GM21717 (cell line): Measurements from ENCODE around the gene COX4I1.

Experiments
- ATAC-seq: cut with Tn5 transposase; IDR thresholded peaks from one replicate; pipeline ENCODE4 v1.9.1; 2021; ENCODE audit warnings: mild to moderate bottlenecking, moderate library complexity; ENCODE audit not compliant: unreplicated experiment

COX4I1 gene

DNA sequence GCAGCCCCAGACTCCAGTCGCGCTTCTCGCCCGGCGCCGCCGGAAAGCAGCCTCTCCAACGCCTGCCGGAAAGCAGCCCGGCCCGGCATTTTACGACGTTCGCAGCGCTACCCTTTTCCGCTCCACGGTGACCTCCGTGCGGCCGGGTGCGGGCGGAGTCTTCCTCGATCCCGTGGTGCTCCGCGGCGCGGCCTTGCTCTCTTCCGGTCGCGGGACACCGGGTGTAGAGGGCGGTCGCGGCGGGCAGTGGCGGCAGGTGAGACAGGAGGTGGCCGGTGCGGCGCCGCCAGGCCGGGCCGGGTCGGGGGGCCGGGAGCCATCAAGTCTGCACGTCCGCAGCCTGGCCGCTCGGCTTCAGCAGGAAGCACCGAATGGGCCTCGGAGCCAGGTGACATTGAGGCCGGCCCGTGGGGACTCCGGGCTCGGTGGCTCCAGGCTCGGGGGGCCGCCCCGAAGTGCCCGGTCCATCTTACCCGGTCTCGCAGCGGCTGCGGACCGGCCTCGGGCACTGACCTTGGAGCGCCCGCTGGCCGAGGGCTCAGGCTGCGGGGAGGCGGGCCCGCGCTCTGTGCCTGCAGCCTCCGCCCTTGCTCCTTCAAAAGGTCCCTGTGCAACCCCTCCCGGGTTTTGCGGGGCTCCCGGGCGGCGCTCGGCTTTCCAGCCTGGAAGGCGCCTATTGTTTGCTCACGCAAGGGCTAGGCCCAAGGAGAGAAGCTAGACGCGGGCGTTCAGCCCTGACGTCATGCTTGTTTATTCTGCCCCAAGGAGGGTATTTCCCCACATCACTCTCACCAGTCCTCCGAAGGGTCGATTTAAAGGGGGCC, at the start of gene COX4I1, which contains the start of gene EMC8:
COX4I1 (plus strand) TSS at position 199 of the 824 bp plus-strand sequence. CDS start 1,511 bp downstream, outside the sequence.
EMC8 (minus strand) TSS at position 48 of the 824 bp plus-strand sequence. CDS start 249 bp downstream, outside the sequence.
- ATAC-seq: peak; percentile 79

DNA sequence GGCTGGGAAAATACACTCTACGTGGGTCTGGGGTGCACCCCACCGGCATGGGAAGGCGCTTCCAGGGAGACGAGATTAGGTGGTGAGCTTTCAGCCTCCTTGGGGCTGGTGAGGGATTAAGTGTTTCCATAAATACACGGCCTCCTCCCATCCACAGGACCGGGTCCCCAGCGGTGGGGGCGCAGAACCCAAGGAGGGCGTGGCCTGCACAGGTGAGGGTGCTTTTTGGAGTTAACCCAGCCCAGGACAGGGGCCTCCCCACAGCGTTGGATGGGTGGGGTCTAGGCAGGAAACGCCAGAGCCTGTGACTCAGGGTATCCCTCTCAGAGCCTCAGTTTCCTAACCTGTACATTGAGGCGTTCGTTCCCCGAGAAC, 49.7 kb upstream of the COX4I1 start:
- no peak for ATAC-seq

DNA sequence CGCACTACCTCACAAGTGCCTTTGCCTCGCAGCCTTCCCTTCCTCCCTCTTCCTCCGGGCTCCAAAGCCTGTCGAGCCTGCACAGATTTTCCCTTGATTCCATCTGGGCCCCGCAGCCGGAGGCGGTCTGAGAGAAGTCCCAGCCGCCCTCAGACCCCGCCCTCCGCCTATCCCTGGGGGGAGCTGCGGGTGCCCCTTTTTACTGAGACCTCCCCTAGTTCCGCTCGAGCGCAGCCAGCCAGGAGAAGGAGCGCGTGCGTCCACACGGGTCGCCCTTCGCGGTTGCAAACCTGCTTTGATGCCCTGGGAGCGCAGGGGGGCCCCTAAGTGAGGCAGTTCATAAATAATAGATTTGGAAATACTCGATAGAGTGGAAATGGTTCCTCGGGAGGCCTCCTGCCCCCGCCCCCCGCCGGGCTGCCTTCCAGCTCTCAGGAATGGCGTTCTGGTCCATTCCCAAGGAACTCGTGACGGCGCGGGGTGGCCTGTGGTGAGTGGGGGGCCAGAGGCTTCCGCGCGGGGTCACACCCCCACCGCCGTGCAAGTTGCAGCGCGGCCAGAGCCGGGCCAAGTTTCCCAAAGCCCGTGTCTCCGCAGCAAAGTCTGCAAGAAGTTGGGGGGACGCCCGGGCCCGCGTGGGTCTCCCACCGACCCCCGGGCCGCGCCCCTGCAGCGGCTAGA, 49.2 kb upstream of the COX4I1 start:
- no peak for ATAC-seq

DNA sequence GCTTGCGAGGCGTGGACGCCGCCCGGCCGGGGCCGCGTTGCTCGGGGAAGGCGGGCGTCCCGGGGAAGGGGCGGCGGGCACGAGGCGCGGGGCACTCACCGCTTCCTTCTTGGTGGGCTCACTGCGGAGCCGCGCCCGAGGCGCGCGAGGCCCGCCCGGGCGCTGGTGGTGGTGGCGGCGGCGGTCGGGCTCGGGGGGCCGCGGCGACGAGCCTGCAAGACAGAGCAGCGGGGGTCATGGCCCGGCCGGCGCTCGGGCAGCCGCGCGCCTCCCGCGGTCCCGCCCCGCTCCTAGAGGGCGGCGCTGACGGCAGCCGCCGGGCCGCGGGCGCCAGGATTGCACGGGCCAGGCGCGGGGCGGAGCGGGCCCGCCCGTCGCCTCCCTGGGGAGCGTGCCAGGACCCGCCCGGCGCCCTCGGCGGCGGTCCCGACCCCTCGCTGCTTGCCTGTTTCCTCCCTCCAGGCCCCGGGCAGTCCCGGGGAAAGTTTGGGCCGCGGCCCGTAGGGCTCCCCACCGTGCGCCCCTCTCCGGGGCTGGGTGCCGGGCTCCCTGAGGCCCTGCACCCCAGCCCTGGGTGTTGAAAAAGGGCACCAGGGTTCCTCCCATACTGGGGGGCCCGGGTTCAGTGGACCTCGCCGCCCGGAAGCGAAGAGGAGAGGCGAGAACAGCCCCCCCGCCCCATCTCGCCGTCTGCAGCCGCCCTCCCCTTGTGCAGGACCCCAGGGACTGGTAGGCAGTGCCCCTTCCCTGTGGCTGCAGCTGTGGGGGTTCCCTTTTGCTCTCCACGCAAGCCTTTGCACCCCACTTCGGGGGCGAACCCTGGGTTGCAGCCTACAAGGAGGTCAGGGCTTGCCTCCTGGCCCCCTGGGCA, 48.4 kb upstream of the COX4I1 start, which contains the start of gene C16orf74:
C16orf74 (minus strand) TSS at position 270 of the 871 bp plus-strand sequence. CDS start 15,879 bp downstream, outside the sequence.
- ATAC-seq: peak; percentile 39

DNA sequence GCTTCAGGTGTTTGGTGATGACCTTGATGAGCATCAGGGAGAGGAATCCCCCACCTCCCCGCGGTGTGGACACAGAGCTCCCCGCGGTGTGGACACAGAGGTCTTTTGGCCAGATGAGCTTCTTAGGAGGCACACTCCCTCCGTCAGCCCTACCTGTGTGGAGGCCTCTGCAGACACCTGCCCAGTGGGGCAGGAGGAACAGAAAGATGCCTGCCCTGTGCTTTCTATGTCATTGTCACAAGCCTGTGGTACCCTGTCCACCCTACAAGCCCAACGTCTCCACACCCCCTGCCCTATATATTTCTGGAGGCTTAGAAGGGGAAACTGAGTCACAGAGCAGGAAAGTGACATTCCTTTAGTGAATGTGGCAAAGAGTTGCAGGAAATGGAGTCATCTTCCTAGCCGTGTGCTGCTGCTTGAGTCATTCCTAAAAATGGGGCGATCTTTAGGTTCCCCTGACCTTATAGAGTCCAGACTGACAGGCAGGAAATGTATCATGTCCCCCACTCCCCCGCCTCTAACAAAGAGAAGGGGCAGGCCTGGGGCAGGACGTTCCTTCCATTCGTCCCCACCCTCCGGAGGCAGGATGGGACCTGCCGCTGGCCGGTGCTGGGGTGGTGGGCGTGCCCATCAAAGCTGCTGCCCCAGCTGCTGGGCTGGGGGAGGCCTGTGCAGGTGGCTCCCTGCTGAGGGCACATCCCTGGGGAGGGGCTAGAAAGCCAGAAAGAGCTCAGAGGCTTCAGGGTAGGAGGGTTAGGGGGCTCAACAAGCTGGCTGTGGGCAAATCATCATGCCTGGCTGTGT, 47.6 kb upstream of the COX4I1 start:
- no peak for ATAC-seq

DNA sequence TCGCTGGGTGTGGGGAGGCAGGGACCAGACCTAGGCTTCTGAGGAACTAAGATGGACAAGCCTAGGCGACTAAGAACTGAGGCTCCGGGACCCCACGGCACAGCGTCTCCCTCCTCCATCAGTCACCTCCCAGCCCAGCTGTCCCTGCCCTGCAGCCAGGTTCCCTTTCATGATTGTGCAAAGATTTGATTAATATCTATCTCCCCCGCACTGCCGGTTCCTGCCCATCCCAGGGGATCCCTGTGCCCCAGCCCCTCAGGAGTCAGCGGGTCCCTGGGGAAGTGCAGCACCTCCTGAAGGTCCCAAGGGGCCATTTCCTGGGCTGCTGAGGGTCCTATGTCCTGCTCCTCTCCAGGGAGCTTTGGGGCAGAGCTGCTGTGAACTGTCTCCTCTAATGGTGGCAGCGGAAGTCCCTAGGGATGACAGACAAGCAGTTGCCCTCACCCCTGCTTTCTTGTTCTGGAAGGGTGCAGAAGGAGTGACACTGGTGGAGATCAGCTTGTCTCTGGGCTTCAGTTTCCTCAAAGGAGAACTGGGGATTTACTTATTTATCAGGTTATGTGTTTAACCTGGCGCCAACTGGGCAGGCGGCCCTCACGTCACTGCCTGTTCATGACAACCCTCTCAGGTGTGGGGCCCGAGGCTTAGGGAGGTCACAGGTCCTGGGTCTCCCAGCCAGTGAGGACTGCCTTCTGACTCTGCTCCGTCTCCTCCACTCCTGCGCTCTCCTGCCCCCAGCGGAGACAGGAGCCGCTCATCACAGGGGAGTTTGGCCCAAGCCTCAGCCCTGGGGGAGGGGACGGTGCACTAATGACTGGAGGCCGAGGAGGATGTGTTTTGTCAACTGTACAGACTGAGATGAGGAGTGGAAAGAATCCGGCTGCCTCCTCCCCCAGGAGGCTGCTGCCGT, 46.7 kb upstream of the COX4I1 start:
- ATAC-seq: no peak

DNA sequence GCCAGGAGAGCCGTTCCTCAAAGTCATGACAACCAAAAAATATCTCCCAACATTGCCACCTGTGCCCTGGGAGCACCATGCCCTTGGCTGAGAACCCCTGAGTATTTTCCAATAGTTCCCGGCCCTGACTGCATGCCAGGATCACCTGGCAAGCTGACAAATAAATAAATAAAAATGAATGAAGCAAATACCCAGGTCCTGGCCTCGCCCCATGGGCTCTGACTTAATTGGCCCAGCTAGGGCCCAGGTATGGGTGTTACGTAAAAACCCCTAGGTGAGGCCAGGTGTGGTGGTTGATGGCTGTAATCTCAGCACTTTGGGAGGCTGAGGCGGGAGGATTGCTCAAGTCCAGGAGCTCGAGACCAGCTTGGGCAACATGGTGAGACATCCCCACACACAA, 45.9 kb upstream of the COX4I1 start:
- no peak for ATAC-seq

DNA sequence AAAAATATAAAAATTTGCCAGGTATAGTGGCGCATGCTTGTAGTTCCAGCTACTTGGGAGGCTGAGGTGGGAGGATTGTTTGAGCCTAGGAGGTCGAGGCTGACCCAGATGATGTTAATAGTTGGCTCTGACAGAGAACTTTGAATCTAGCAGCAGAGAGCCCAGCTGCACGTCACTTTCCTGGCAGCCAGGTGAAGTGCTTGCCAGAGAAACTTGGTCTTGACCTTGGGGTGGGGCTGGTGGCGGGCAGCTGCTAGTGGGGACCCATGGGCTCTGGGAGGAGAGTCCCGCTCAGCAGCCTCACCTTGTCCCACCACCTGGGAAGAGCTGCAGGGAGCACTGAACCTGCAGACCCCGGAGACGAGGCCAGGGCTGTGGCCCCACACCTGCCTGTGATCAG, 45.5 kb upstream of the COX4I1 start:
- ATAC-seq: no peak

DNA sequence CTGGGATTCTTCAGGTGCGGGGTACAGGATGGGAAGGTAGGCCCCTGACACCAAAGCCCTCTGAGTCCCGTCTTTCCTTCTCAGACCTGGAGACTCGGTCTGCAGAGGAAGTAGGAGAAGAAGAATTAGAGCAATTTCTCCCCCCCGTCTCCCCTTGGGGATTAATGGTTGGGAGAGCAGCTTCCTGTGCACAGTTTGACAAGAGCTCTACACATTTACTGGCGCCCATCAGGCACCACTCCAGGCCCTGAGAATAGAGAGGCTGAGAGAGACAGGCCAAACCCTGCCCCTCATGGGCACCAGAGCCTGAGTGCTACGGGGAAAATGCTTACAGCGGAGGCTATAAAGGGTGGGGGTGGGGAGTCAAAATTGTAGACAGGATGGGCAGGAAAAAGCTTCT, 45.1 kb upstream of the COX4I1 start:
- ATAC-seq: no peak

DNA sequence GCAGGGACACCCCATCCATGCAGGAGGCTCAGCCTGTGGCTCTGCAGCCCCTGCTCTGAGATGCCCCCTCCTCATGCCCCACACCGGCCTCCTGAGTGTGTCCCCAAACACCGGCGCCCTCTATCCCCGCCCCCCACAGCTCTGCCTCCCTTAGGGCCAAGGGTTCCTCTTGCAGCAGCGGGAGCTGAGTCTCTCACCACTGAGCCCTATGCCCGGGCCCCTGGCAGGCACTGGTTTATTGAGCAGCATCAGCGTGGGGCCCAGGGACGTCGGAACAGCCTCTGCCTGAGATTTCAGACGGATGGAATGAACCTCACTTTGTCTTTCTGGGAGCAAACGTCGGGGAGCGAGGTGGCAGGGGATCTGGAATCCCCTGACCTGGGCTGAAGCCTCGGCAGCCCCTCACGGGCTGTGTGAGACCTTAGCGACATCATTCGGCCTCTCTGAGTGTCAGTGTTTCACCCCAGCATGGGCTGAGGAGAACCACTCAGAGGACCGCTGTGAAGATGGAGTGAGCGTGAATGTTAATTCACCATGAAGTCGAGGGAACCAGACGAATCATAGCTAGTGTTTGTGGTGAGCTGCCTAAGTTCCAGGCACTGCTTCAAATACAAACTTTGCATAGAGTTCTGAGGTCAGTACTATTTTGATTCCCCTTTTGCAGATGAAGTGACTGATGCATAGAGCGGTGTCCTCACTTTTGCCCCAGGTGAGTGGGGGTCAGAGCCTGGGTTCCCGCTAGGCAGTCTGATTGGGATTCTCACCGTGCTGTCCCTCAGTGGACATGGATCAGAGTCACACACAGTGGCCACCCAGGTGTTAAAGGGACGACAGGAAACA, 43.3 kb upstream of the COX4I1 start:
- ATAC-seq: peak; percentile 50

DNA sequence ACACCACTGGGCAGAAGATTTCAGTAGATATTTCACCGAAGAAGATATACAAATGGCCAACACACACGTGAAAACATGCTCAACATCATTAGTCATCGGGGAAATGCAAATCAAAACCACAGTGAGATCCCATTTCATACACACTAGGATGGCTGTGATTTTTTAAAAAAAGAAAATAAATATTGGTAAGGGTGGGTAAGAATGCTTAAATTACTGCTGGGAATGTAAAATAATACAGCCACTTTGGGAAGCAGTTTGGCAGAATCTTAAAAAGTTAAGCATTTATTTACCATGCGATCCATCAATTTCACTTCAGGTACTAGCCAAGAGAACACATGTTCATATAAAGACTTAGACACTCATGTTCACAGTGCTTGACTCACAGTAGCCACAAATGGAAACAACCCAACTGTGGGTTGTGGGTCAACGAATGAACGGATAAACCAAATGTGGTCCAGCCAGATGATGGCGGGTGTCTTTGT, 42.1 kb upstream of the COX4I1 start:
- ATAC-seq: peak; percentile 27

DNA sequence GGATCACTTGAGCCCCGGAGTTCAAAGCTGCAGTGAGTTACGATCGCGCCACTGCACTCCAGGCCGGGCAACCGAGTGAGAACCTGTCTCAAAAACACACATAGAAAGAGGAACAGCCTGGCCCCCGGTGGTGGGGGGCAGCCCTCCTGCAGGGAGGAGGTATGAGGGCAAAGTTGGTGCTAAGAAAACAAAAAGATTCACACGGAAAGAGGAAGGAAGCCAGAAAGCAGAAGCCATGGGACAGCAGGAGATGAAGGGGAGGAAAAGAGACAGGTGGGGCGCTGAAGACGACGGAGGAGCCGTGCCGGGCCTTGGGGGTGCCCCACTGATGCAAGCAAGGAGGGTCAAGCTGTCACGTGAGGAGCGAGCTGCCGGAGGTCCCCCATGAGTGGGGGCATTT, 40.4 kb upstream of the COX4I1 start:
- no peak for ATAC-seq

DNA sequence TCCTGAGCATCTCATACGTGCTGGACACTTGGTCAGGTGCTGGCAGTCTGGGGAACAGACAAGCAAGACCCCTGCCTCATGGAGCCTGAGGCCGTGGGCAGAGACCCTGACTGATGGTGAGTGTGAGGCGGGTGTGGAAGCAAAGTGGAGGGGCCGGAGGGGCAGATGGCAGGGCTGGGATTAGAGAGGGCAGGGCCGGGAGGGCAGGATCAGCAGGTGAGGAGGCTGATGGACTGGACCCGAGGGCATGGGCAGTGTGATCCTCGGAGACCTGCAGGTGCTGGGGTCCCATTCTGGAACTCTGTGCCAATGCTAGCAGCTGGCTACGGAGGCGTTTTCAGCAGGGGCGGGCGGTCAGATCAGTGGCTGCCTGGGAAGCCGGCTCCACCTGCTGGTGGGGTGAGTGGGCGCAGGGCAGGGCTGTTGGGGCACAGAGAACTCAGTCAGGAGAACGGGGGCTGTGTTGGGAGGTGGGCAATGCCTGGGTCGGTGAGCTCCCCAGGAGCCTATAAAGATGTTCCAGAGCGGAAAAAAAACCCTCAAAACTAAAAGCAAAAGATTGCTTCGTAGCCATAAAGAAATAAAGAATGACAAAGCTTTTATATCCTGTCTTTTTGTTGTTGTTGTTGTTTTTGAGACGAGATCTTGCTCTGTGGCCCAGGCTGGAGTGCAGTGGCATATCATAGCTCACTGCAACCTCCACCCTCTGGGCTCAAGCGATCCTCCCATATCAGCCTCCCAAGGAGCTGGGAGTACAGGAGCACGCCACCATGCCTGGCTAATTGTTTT, 39.7 kb upstream of the COX4I1 start:
- no peak for ATAC-seq

DNA sequence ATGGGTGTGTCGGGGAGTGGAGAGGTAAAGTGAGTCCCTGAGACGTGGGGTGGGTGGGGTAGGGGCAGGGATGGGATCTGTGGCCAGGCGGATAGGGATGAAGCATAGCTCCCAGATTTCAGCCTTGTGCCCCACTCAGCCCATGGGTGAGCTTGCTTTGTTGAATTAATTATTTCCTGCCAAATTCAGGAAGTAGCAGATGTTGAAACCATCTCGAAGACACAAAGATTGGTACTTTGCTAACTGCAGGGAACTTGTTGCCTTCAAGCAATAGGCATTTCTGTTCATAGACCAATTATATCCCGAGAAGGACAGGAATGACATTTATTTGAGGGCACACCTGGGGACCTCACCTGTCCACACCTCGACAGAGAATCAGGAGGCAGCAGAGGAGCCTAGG, 37.6 kb upstream of the COX4I1 start:
- ATAC-seq: no peak

DNA sequence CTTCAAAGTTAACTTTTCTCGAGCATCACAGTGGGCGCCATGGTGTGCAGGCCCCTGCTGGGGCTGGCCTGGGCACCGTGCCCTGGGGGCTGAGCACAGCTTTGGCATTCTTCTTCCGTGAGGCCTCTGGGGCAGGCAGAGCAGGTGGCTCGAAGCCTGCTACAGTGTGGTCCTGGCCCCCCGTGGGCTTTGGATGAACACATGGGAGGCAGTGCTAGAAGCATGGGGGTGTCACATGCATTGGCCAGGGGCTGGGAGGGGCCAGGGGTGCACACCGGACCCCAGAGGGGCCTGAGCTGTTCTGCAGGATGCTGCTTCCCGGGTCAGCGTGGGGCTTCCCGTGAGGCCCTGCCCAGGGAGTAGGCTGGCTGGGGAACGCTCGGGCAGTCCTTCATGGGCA, 36.5 kb upstream of the COX4I1 start:
- no peak for ATAC-seq

DNA sequence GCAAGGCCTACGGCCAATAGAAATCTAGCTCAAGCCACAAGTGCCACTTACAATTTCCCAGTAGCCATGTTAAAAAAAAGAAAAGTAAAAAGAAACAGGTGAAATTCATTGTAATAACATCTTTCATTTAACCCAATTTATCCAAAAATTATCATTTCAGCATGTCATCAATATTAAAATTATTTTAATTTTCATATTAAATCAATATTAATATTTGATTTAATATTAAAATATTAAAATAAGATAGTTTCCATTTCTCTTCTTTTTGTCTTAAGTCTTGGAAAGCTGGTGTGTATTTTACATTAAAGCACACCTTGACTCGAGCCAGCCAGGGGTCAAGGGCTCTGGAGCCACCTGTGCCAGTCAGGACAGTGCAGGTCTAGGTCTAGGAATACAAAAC, 35.9 kb upstream of the COX4I1 start:
- ATAC-seq: no peak

DNA sequence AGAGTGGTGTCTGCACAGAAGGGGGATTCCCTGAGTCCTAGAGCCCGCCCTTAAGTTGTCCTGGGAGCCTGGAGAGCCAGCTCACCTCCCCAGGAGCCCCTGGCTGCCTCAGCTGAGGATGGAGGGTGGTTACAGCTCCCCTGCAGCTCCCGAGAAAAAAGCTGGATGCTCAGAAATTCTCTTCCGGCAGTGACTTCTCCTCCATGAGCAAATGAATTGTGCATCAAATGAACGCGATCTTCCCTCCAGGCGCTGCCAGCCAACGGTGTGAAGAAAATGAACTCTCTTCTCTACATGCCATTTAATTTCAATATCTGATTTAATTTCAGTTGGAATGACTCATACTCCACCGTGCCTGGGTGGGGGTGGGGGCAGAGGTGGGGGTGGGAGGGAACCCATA, 34.3 kb upstream of the COX4I1 start:
- ATAC-seq: no peak
